DND-41 (cell line): ENCODE results near the gene RPA1.

Source experiments
- EZH2 ChIP-seq: IDR thresholded peaks from 3 replicates; pipeline ENCODE4 v1.6.1; 2012; ENCODE audit warnings: borderline replicate concordance, low read depth, mild to moderate bottlenecking, moderate library complexity, low read length, inconsistent platforms; ENCODE audit not compliant: severe bottlenecking
- TF ChIP-seq, protein P1 (sequence below): IDR thresholded peaks from 2 replicates; pipeline ENCODE4 v1.5.1; 2012; ENCODE audit warnings: borderline replicate concordance, low read length, moderate library complexity, mild to moderate bottlenecking; ENCODE audit not compliant: poor library complexity, severe bottlenecking; ENCODE audit errors: extremely low read depth

DNA sequence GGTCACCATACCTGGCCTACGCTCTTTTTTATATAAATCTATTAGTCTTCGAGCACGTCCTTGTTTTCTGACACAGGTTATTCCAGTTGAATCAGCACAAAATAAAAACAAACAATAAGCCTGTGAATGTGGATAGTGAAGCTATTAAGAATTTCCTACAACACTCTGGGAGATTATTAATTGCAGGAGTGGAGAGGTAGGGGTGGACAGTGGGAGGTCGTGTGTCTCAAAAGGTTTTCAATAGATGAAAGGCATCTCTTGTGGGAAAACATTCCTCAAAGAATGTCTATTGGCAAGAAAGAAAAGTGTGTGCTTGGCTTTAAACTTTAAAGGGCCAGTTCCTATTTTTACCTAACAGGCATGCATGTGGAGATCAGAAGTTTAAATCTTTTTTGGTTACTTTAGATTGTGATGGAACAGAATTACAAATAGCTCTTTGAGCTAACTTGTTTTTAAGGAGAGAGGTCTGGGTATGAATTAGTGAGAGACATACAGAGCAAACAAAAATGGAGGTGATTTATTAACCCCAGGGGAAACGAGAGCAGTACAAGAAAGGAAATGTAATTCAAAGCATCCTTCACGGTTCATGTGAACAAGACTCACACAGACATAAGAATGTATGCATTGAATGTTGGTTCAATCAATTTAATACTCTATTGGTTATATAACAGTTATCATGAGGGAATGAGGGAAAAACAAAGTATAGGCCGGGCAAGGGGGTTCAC, 9.1 kb upstream of the RPA1 start:
- no peak for TF ChIP-seq EZH2
- TF ChIP-seq, protein P1, sequence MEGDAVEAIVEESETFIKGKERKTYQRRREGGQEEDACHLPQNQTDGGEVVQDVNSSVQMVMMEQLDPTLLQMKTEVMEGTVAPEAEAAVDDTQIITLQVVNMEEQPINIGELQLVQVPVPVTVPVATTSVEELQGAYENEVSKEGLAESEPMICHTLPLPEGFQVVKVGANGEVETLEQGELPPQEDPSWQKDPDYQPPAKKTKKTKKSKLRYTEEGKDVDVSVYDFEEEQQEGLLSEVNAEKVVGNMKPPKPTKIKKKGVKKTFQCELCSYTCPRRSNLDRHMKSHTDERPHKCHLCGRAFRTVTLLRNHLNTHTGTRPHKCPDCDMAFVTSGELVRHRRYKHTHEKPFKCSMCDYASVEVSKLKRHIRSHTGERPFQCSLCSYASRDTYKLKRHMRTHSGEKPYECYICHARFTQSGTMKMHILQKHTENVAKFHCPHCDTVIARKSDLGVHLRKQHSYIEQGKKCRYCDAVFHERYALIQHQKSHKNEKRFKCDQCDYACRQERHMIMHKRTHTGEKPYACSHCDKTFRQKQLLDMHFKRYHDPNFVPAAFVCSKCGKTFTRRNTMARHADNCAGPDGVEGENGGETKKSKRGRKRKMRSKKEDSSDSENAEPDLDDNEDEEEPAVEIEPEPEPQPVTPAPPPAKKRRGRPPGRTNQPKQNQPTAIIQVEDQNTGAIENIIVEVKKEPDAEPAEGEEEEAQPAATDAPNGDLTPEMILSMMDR: no peak
